ENCODE data around the gene VILL. TPM values are rescaled to one million over a fixed set of nuclear protein-coding genes. Genes with fewer than 3 reads are reported as not detected.
A peak's percentile ranks its signal among the peaks of the same experiment; 100 is the strongest.

Gene VILL
- polyA plus RNA-seq, 2 of the 4 experiments (the other 2 are of a cell fraction), result 0.05 to 0.22 TPM

GRCh38 chr3:38039101-38039898, 48.7 kb downstream of the VILL start, which contains the start of gene DLEC1:
Gene DLEC1 (plus strand): TSS chr3:38039208. CDS start chr3:38039226, 18 bp downstream.
- POLR2A ChIA-PET, result no interaction called here
- no peak within 1 kb of the TSS for H3K4me3 ChIP-seq
- no peak within 1 kb of the TSS for H3K27ac ChIP-seq
- CTCF ChIA-PET, result interaction anchor here (1.2 to 1.4 kb wide), 2 partner anchors 10 to 38 kb away, joined by 3 read pairs; partner anchors contain the start of gene PLCD1
- 89% methylated on average over 67 of the region's 67 CpGs for whole genome bisulfite sequencing (ENCODE audit: missing lambda C conversion rate)
- TF ChIP-seq HEYL (CRISPR knock-in tag; IDR thresholded peaks at IDR 0.05) (no peak), ESRRA (IDR thresholded peaks at IDR 0.05; ENCODE audit: borderline replicate concordance, low read length) (no peak), HDAC2 (IDR thresholded peaks at IDR 0.05) (no peak), HOXB5 (CRISPR knock-in tag; IDR thresholded peaks at IDR 0.05) (no peak), JUN (IDR thresholded peaks at IDR 0.05) (no peak), POLR2AphosphoS2 (conservative IDR thresholded peaks at IDR 0.05; ENCODE audit: low read length) (no peak), CTCF (IDR thresholded peaks at IDR 0.05) (no peak), KDM1A (IDR thresholded peaks at IDR 0.05; ENCODE audit: low read depth) (no peak)
- no peaks in the 10 kb centered on the region for H3K4me1 ChIP-seq
- DNase-seq (ENCODE audit: low read depth in 1 of 2, low spot score in 1 of 2), result no peak
- no peak for FAIRE-seq
- H3K9me3 ChIP-seq, result no peaks in the 10 kb centered on the region
- no peak for ATAC-seq
- no peak within 1 kb of the TSS for H3K4me2 ChIP-seq

GRCh38 chr3:38039899-38040261, 49.3 kb downstream of the VILL start:
- no peaks in the 10 kb centered on the region for H3K4me1 ChIP-seq
- WGBS (ENCODE audit: missing lambda C conversion rate), result 80% methylated on average over 11 of the region's 11 CpGs
- H3K27ac ChIP-seq, result no peak overlapping the region
- H3K4me2 ChIP-seq, result no peak overlapping the region
- ATAC-seq, result peak; percentile 73 to 80; a peak in 5 of 6 replicates
- ChIA-PET POLR2A (no interaction called here), CTCF (interaction anchor here (1.2 to 1.4 kb wide), 2 partner anchors 11 to 38 kb away, joined by 3 read pairs; partner anchors contain the start of gene PLCD1)
- no peak for FAIRE-seq
- H3K9me3 ChIP-seq, result no peaks in the 10 kb centered on the region
- H3K4me3 ChIP-seq, result no peak overlapping the region
- DNase-seq (ENCODE audit: low read depth in 1 of 2, low spot score in 1 of 2), result no peak
- no peak for TF ChIP-seq MAZ (IDR thresholded peaks at IDR 0.05; ENCODE audit: borderline replicate concordance, low read depth, low read length)
- TF ChIP-seq CEBPB (IDR thresholded peaks at IDR 0.05), result no peak
- TF ChIP-seq ATOH8 (CRISPR knock-in tag; IDR thresholded peaks at IDR 0.05; ENCODE audit: low read depth), result no peak
- no peak for TF ChIP-seq EP300 (IDR thresholded peaks at IDR 0.05)
- no peak for TF ChIP-seq KDM5A (IDR thresholded peaks at IDR 0.05)
- TF ChIP-seq TFCP2L1 (CRISPR knock-in tag; IDR thresholded peaks at IDR 0.05), result no peak
- TF ChIP-seq CHD4 (IDR thresholded peaks at IDR 0.05; ENCODE audit: borderline replicate concordance), result no peak
- no peak for TF ChIP-seq ZC3H11A (IDR thresholded peaks at IDR 0.05)
- TF ChIP-seq USF2 (IDR thresholded peaks at IDR 0.05), result no peak

GRCh38 chr3:38040401-38040800, 49.8 kb downstream of the VILL start:
- POLR2A ChIA-PET, result no interaction called here
- CTCF ChIA-PET, result interaction anchor here (1.2 to 1.4 kb wide), 2 partner anchors 11 to 39 kb away, joined by 3 read pairs; partner anchors contain the start of gene PLCD1
- no peak; a peak in 2 of 6 replicates for ATAC-seq
- TF ChIP-seq RAD21 (conservative IDR thresholded peaks at IDR 0.05 in 1 of 2, IDR thresholded peaks at IDR 0.05 in 1 of 2), result no peak
- TF ChIP-seq HDAC2 (IDR thresholded peaks at IDR 0.05), result no peak
- no peak for TF ChIP-seq REST (IDR thresholded peaks at IDR 0.05)
- no peak for TF ChIP-seq POLR2A (IDR thresholded peaks at IDR 0.05; ENCODE audit: low read length)
- no peak for TF ChIP-seq ZFP36 (IDR thresholded peaks at IDR 0.05; ENCODE audit: borderline replicate concordance, partially characterized antibody)
- no peak for TF ChIP-seq HEYL (CRISPR knock-in tag; IDR thresholded peaks at IDR 0.05)
- Histone ChIP-seq H3K9me3 (no peaks in the 10 kb centered on the region), H3K4me3 (no peak overlapping the region), H3K27ac (no peak overlapping the region), H3K4me1 (no peaks in the 10 kb centered on the region), H3K4me2 (no peak overlapping the region)
- no peak for FAIRE-seq
- 73% methylated on average over 5 of the region's 5 CpGs for WGBS (ENCODE audit: missing lambda C conversion rate)
- no peak for DNase-seq (ENCODE audit: low read depth in 1 of 2, low spot score in 1 of 2)
